ENCODE measurements around the gene MORN3.

The MORN3 gene

DNA sequence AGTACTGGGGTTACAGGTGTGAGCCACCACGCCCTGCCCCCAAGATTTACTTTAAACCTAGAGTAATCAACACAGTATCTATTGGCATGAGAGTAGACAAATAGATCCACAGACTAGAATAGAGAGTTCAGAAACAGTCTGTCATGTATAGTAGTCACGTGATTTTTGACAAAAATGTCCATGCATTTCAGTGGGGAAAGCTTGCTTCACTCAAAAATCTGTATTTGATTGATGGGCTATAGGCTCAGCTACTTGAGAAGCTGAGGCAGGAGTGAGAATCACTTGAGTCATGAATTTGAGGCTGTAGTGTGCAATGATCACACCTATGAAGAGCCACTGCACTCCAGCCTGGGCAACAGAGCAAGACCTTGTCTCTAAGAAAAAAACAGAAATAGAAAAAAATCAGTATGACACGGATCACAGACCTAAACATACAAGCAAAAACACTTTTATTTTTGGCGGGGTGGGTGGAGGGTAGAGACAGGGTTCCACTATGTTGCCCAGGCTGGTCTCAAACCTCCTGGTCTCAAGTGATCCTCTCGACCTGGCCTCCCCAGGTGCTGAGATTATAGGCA is 50.7 kb downstream of the MORN3 start:
- H3K4me3 ChIP-seq (ENCODE audit: low read length), result no peak overlapping the region
- DNase-seq (ENCODE audit: low read depth), result no peak
- TF ChIP-seq, protein P1, sequence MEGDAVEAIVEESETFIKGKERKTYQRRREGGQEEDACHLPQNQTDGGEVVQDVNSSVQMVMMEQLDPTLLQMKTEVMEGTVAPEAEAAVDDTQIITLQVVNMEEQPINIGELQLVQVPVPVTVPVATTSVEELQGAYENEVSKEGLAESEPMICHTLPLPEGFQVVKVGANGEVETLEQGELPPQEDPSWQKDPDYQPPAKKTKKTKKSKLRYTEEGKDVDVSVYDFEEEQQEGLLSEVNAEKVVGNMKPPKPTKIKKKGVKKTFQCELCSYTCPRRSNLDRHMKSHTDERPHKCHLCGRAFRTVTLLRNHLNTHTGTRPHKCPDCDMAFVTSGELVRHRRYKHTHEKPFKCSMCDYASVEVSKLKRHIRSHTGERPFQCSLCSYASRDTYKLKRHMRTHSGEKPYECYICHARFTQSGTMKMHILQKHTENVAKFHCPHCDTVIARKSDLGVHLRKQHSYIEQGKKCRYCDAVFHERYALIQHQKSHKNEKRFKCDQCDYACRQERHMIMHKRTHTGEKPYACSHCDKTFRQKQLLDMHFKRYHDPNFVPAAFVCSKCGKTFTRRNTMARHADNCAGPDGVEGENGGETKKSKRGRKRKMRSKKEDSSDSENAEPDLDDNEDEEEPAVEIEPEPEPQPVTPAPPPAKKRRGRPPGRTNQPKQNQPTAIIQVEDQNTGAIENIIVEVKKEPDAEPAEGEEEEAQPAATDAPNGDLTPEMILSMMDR (conservative IDR thresholded peaks at IDR 0.05; ENCODE audit: low read length), result no peak

DNA sequence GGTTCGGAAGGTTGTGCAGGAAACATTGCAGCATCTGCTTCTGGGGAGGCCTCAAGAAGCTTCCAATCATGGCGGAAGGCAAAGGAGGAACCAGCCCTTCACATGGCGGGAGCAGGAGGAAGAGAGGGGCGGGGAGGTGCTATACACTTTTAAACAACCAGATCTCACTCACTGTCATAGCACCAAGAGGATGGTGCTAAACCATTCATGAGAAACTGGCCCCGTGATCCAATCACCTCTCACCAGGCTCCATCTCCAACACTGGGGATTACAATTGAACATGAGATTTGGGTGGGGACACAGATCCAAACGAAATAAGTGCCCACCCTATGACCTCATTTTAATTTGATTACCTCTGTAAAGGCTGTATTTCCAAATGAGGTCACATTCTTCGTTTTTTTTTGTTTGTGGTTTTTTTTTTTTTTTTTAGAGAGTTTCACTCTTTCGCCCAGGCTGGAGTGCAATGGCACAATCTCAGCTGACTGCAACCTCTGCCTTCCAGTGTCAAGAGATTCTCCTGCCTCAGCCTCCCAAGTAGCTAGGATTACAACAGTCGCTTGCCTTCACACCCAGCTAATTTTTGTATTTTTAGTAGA is 54.5 kb downstream of the MORN3 start:
- DNase-seq (ENCODE audit: low read depth), result no peak
- no peak overlapping the region for H3K4me3 ChIP-seq (ENCODE audit: low read length)
- TF ChIP-seq, protein P1 (conservative IDR thresholded peaks at IDR 0.05; ENCODE audit: low read length), result no peak

DNA sequence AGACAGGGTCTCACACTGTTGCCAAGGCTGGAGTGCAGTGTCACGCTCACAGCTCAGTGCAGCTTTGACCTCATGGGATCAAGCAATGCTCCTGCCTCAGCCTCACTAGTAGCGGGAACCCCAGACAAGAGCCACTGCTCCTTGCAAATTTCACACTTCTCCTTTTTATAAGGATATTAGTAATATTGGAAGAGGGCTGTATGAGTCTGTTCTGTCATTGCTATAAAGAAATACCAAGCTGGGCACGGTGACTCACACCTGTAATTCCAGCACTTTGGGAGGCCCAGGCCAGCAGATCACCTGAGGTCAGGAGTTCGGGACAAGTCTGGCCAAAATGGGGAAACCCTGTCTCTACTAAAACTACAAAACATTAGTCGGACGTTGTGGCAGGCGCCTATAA is 56.0 kb downstream of the MORN3 start:
- TF ChIP-seq, protein P1 (conservative IDR thresholded peaks at IDR 0.05; ENCODE audit: low read length), result no peak
- H3K4me3 ChIP-seq (ENCODE audit: low read length), result no peak overlapping the region
- DNase-seq (ENCODE audit: low read depth), result no peak

DNA sequence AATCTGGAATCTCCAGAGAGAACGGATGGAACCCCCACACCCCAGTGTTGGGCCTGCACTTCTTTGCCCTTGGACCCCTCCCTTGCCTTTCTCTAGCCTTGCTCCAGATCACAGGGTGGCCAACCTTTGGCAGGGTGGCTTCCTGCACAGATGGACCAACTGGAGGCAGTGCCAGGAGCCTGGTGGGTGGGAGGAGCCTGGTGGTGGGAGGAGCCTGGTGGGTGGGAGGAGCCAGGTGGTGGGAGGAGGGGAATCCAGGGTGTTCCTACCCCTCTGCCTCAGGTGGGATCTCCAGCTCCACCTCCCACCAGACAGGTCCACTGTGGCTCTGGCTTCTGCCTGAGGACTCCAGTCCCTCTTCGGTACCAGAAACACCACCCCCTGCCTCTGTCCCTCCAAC is 58.1 kb downstream of the MORN3 start:
- TF ChIP-seq, protein P1 (conservative IDR thresholded peaks at IDR 0.05; ENCODE audit: low read length), result no peak
- no peak overlapping the region for H3K4me3 ChIP-seq (ENCODE audit: low read length)
- DNase-seq (ENCODE audit: low read depth), result no peak

DNA sequence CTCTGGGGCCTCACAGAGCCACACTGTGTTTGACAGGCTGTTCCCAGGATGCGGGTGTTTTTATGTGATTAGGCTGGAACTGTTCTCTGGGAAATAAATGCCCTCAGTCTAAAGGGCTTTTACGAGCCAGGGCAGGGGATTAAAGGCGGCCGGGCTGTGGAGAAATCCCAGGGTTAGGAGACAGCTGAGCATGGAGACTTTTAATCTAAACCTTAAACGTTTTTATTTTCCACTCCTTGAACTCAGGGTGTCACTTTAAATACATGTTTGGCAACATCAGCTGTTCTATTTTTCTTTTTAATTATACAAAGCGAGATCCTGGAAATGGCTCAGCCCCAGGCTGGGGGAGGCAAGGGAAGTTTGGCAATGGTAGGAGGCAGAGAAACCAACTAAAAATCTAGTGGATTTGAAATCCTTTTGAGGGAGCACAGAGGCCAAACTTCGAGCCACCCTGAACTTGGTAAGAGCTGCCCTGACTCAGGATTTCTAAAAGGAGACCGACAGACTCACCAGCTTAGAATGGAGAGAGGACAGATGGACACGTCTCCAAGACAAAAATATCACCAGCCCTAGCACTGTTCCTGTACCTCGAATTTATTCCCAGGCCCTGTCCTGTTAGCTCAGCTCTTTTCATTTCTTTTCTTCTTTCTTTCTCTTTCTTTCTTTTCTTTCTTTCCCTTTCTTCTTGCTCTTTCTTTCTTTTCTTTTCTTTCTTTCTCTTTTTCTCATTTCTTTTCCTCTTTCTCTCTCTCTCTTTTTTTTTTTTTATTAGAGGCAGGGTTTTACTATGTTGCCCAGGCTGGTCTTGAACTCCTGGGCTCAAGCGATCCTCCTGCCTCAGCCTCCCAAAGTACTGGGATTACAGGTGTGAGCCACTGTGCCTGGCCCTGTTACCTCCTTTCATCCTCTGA is 59.0 kb downstream of the MORN3 start:
- TF ChIP-seq, protein P1 (conservative IDR thresholded peaks at IDR 0.05; ENCODE audit: low read length), result no peak
- peak; percentile 55 for DNase-seq (ENCODE audit: low read depth)
- H3K4me3 ChIP-seq (ENCODE audit: low read length), result no peak overlapping the region

DNA sequence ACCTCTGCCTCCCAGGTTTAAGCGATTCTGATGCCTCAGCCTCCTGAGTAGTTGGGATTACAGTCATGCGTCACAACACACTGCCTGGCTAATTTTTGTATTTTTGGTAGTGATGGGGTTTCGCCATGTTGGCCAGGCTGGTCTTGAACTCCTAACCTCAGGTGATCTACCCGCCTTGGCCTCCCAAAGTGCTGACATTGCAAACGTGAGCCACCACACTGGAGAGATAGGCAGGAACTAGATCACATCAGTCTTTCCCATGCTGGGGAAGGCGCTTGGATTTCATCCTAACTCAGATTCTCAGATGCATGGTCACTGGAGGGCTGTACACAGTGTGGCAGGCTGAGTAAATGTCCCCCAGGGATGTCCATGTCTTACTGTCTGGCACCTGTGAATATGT is 61.2 kb downstream of the MORN3 start:
- TF ChIP-seq, protein P1 (conservative IDR thresholded peaks at IDR 0.05; ENCODE audit: low read length), result no peak
- DNase-seq (ENCODE audit: low read depth), result no peak
- no peak overlapping the region for H3K4me3 ChIP-seq (ENCODE audit: low read length)
